ENCODE results near the gene SYS1. TPM values are rescaled to one million over a fixed set of nuclear protein-coding genes. Genes with fewer than 3 reads are reported as not detected.

SYS1 gene
- total RNA-seq, 1 donor from 2014 or later, result 25.2 TPM

DNA sequence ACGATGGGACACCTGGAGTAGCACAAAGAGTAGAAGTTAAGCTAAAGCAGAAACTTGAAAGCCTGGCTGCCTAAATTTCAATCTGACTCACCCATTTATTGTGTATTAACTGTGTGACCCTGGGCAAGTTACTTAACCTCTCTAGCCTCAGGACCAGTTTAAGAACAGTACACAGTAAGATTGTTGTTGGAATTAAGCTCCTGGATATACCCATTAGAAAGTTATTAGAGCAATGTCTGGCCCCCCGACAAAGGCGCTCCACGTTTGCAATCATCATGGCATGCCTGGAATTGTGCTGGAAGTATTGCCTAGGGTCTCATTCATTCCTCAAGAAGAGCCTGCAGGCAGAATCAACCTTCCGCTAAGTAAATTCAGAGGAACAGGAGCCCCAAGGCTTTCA lies 16.1 kb upstream of the SYS1 start:
- Mint-ChIP-seq H3K4me1 (ENCODE audit: low read depth, unreplicated experiment) (peaks cover 50% of the 10 kb centered on the region), H3K9me3 (ENCODE audit: unreplicated experiment) (no peaks in the 10 kb centered on the region), H3K4me3 (ENCODE audit: unreplicated experiment) (peak overlapping the region; percentile 97), H3K27me3 (ENCODE audit: low read depth, unreplicated experiment) (no peaks in the 10 kb centered on the region), H3K36me3 (ENCODE audit: low read depth, unreplicated experiment) (no peaks in the 10 kb centered on the region), H3K27ac (ENCODE audit: unreplicated experiment) (peak overlapping the region; percentile 62)
- Histone ChIP-seq H3K27me3 (ENCODE audit: insufficient read depth, low read length) (no peaks in the 10 kb centered on the region), H3K4me2 (ENCODE audit: low read length) (peak overlapping the region; percentile 95), H3K9me3 (ENCODE audit: insufficient read depth, low read depth, low read length) (no peaks in the 10 kb centered on the region), H3K27ac (ENCODE audit: low read depth, low read length) (peak overlapping the region; percentile 90), H2AFZ (ENCODE audit: low read depth, low read length) (no peak overlapping the region), H3K36me3 (ENCODE audit: insufficient read depth, low read length) (no peaks in the 10 kb centered on the region), H3K9ac (ENCODE audit: low read length) (peak overlapping the region; percentile 99), H3K79me2 (ENCODE audit: insufficient read depth, low read length) (peaks cover 63% of the 10 kb centered on the region), H3K4me1 (ENCODE audit: insufficient read depth, low read length) (peaks cover 55% of the 10 kb centered on the region), H4K20me1 (ENCODE audit: insufficient read depth, low read length) (peaks cover 36% of the 10 kb centered on the region), H3K4me3 (ENCODE audit: insufficient read depth, low read depth, low read length) (peak overlapping the region; percentile 92)
- TF ChIP-seq EZH2 (IDR thresholded peaks at IDR 0.05; ENCODE audit: insufficient read depth, low read length), result no peak
- TF ChIP-seq, protein P1, sequence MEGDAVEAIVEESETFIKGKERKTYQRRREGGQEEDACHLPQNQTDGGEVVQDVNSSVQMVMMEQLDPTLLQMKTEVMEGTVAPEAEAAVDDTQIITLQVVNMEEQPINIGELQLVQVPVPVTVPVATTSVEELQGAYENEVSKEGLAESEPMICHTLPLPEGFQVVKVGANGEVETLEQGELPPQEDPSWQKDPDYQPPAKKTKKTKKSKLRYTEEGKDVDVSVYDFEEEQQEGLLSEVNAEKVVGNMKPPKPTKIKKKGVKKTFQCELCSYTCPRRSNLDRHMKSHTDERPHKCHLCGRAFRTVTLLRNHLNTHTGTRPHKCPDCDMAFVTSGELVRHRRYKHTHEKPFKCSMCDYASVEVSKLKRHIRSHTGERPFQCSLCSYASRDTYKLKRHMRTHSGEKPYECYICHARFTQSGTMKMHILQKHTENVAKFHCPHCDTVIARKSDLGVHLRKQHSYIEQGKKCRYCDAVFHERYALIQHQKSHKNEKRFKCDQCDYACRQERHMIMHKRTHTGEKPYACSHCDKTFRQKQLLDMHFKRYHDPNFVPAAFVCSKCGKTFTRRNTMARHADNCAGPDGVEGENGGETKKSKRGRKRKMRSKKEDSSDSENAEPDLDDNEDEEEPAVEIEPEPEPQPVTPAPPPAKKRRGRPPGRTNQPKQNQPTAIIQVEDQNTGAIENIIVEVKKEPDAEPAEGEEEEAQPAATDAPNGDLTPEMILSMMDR (IDR thresholded peaks at IDR 0.05; ENCODE audit: insufficient read depth, low read depth, low read length), result no peak
- DNase-seq (ENCODE audit: low read depth) (no peak), FAIRE-seq (no peak)

DNA sequence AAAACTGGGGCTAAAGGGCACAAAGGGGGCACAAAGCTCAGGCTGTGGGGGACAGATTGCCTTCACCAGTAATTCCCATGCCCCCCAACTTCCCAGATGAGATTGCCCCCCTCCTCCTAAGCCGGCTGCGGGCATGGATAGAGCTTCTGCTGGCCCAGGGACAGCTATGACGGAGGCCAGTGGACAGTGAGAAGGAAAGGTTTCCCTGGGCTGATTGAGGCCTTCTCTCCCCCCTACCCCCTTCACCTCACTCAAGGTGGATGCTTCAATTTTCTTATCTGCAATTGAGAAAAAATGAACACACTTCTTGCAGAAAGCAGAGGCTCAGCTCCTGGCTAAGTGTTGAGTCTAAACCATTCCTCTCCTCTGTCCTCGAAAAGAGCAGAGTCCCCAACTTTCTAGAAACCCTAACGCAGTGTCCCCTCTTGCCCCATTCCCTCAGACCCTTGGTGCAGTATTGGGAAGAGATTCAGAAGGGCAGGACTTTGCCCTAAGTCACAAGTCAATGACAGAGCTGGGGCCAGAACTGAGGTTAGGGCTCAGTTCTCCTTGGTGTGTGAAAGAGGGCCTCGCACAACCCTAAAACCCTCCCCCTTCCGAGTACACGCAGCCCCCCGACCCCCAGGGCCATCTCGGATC lies 15.5 kb upstream of the SYS1 start:
- peak overlapping the region; percentile 90 for H3K27ac ChIP-seq (ENCODE audit: low read depth, low read length)

DNA sequence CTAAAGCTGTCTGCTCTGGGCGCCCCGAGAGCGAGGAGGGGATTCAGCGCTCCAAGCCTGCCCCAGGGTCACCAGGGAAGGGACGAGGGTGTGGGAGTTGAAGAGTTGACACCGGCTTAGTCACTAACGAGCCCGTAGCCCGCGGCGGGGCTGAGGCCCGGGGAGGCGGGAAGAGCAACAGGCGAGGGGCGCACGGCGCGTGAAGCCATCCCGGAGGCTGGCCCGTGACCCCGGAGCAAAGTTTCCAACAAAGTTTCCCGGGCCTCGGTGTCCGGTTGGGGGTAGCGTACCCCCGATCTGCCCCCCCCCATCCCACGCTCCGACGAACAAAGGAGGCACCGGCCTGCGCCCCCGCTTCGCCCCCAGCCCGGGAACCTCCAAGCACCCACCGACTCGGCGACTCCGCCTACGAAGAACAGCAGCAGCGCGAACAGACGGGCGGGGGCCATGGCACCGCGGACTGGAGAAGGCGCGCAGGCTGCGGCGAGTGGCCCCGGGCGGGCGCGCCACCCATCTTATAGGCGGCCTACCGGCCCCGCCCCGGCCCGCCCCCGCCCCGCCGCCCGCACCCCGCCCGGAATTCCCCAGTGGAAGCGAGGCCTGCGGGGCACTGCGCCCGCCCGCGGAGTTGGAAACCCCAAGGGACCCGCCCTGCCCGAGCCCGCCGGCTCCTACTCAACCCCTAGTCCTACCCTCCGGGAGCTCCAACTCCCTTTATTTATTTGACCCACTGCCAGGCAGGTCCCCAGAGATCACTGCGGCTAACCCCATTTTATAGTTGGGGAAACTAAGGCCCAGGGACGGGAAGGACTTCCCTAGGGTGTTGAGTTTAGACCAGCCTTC lies 14.8 kb upstream of the SYS1 start, which contains the start of gene SDC4:
Gene SDC4, minus strand, starts transcription at position 489 of the 843 bp plus-strand sequence. Its CDS starts 40 bp downstream, at position 449.
- no peak for TF ChIP-seq EZH2 (IDR thresholded peaks at IDR 0.05; ENCODE audit: insufficient read depth, low read length)
- TF ChIP-seq, protein P1 (IDR thresholded peaks at IDR 0.05; ENCODE audit: insufficient read depth, low read depth, low read length), result no peak
- Histone ChIP-seq H3K9me3 (ENCODE audit: insufficient read depth, low read depth, low read length) (no peaks in the 10 kb centered on the region), H3K4me3 (ENCODE audit: insufficient read depth, low read depth, low read length) (peak within 1 kb of the TSS; percentile 92), H3K9ac (ENCODE audit: low read length) (peak within 1 kb of the TSS; percentile 99), H3K4me2 (ENCODE audit: low read length) (peak within 1 kb of the TSS; percentile 95), H4K20me1 (ENCODE audit: insufficient read depth, low read length) (peaks cover 36% of the 10 kb centered on the region), H3K4me1 (ENCODE audit: insufficient read depth, low read length) (peaks cover 42% of the 10 kb centered on the region), H3K27me3 (ENCODE audit: insufficient read depth, low read length) (no peaks in the 10 kb centered on the region), H3K27ac (ENCODE audit: low read depth, low read length) (peak within 1 kb of the TSS; percentile 90), H3K36me3 (ENCODE audit: insufficient read depth, low read length) (no peaks in the 10 kb centered on the region), H3K79me2 (ENCODE audit: insufficient read depth, low read length) (peaks cover 50% of the 10 kb centered on the region), H2AFZ (ENCODE audit: low read depth, low read length) (peak within 1 kb of the TSS; percentile 36)
- peaks cover 37% of the 10 kb centered on the region for H3K4me1 Mint-ChIP-seq (ENCODE audit: low read depth, unreplicated experiment)
- H3K36me3 Mint-ChIP-seq (ENCODE audit: low read depth, unreplicated experiment), result no peaks in the 10 kb centered on the region
- H3K4me3 Mint-ChIP-seq (ENCODE audit: unreplicated experiment), result peak within 1 kb of the TSS; percentile 97
- peak within 1 kb of the TSS; percentile 62 for H3K27ac Mint-ChIP-seq (ENCODE audit: unreplicated experiment)
- DNase-seq (ENCODE audit: low read depth) (peak; percentile 40), FAIRE-seq (no peak)
- no peaks in the 10 kb centered on the region for H3K27me3 Mint-ChIP-seq (ENCODE audit: low read depth, unreplicated experiment)
- H3K9me3 Mint-ChIP-seq (ENCODE audit: unreplicated experiment), result no peaks in the 10 kb centered on the region

More for the DNA sequence above, 15.5 kb upstream of the SYS1 start:
- peak overlapping the region; percentile 97 for H3K4me3 Mint-ChIP-seq (ENCODE audit: unreplicated experiment)
- peak overlapping the region; percentile 99 for H3K9ac ChIP-seq (ENCODE audit: low read length)
- FAIRE-seq, result no peak
- peaks cover 36% of the 10 kb centered on the region for H4K20me1 ChIP-seq (ENCODE audit: insufficient read depth, low read length)
- no peaks in the 10 kb centered on the region for H3K27me3 ChIP-seq (ENCODE audit: insufficient read depth, low read length)
- no peaks in the 10 kb centered on the region for H3K9me3 Mint-ChIP-seq (ENCODE audit: unreplicated experiment)
- H3K27ac Mint-ChIP-seq (ENCODE audit: unreplicated experiment), result peak overlapping the region; percentile 62
- H3K4me2 ChIP-seq (ENCODE audit: low read length), result peak overlapping the region; percentile 95
- no peaks in the 10 kb centered on the region for H3K9me3 ChIP-seq (ENCODE audit: insufficient read depth, low read depth, low read length)
- peaks cover 57% of the 10 kb centered on the region for H3K79me2 ChIP-seq (ENCODE audit: insufficient read depth, low read length)
- TF ChIP-seq EZH2 (IDR thresholded peaks at IDR 0.05; ENCODE audit: insufficient read depth, low read length), result no peak
- peaks cover 44% of the 10 kb centered on the region for H3K4me1 Mint-ChIP-seq (ENCODE audit: low read depth, unreplicated experiment)
- no peaks in the 10 kb centered on the region for H3K36me3 ChIP-seq (ENCODE audit: insufficient read depth, low read length)
- DNase-seq (ENCODE audit: low read depth), result no peak
- no peaks in the 10 kb centered on the region for H3K27me3 Mint-ChIP-seq (ENCODE audit: low read depth, unreplicated experiment)
- peaks cover 49% of the 10 kb centered on the region for H3K4me1 ChIP-seq (ENCODE audit: insufficient read depth, low read length)
- peak overlapping the region; percentile 92 for H3K4me3 ChIP-seq (ENCODE audit: insufficient read depth, low read depth, low read length)
- no peak overlapping the region for H2AFZ ChIP-seq (ENCODE audit: low read depth, low read length)
- no peaks in the 10 kb centered on the region for H3K36me3 Mint-ChIP-seq (ENCODE audit: low read depth, unreplicated experiment)
